ENCODE results near the gene VAC14.
A peak's percentile ranks its signal among the peaks of the same experiment; 100 is the strongest.

VAC14 gene

DNA sequence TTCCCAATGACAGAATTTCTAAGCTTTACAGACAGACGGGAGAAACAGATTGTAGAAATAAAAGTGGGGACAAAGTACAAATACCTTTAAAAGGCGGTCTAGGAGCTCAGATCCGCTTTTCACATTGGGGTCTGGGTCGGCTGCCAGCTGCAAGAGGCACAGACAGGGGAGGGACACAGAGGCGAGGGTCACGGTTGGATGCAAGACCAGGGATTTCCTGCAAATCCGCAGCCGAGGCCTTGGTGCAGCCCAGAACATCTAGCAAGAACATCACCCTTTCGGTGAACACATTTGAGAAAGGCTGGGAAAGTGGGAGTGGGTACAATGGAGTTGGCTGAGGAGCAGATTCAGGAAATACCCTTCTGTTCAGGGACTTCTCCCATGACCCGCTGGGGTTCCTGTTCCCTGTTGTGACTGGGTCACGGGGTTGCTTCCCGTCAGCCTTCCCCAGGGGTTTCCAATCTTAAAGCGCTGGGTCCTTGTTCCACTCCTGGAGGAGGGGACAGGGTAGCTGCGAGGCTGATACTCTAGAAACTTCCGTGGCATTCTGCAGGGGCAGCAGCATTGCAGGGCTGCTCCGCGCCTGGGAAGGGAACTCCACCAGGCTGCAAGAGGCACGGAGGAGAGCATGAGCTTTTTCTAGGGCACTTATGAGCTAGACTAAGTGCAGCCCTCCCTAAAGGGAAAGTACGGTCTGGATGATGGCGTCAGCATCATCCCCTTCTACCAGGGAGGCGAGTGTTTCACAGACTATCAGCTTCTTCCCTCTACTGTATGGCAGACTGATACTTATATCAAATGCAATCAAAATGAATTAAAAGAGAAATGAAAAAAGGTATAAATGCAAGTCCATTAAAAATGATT lies 16.0 kb downstream of the VAC14 start:
- DNase-seq, result peak; percentile 64

DNA sequence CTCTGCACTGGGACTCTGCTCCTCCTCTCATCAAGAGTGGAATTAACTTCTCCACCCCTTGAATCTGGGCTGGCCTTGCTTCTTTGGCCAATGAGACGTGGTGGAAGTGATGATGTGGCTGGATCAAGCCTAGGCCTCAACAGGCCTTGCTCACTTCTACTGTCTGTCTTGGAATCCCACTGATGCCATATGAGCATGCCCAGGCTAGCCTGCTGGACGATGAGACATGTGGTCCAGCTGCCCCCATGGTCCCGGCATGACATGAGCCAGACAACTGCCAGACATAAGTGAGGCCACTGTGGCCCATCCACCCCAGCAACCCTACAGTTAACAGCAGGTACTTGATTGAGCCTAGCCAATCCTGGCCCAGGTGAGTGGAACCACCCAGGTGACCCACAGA lies 18.7 kb downstream of the VAC14 start:
- DNase-seq, result no peak

DNA sequence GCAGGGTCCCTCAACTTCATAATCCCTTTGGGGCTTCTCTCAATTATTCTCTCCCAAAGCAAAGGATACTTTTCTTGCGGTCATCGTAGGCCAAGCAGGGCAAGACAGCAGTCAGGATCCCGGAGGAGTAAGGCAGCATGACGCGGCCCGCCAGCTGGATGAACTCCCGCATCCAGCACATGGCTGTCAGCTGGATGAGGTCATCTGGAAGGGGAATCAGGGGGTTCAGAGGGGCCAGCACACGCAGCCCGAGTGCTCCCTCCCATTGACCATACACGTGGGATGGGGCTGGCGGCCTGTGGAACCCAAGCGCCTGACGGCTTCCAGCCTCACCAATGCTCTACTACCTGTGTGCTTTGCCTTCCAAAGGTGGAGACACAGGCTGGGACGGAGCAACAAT lies 19.2 kb downstream of the VAC14 start:
- no peak for DNase-seq

DNA sequence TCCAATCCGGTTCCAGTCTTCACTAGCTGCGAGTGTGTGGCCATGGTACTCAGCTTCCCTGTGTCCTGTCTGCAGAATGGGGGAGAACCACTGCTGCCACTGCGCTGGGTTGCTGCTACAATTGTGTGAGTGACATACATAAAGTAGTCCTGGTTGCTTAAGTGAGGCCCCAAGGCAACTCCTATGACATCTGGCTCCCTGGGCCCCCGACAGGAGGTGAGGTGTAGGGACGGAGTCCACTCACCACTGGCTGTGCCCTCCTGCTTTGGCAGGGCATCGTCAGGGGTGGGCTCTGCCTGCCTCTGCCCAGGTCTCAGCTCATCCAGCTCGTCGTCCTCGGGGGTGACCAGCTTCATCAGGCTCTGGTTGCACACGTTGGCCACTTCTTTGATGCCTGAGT lies 20.4 kb downstream of the VAC14 start:
- DNase-seq, result no peak

DNA sequence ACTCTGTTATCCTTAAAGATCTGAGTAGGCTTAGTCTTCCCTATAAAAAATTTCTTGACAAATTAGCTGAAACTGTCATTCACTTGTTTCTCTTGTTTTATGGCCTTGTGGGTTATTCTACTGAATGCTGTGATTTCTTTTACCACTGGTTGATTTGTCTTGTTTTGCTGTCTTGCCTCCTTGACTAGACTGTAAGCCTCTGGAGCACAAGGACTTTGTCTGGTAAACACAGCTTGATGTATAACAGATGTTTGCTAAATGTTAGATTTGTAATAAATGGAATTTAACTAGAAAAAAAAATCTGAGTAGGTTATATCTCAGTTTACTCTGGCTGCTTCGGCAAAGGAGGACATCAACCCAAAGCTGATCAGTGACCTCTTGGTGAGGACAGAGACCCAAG lies 21.6 kb downstream of the VAC14 start:
- DNase-seq, result no peak

DNA sequence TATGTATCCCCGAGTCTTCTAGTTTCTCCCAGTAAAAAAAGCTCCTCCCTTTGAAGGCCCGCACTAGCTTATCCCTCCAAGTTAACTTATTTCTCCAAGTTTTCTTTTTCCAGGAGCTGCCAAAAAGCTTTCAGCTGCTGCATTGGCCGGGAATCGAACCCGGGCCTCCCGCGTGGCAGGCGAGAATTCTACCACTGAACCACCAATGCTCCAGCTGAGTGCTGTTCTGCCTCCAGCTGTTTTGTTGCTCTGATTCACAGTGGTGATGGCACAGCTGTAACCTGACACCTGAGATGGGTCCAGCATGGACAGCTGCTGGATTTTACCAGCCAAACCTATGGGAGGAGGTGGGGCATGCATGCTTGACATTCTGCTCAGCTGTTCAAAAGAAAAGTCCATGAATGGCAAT lies 22.1 kb downstream of the VAC14 start:
- DNase-seq, result no peak

DNA sequence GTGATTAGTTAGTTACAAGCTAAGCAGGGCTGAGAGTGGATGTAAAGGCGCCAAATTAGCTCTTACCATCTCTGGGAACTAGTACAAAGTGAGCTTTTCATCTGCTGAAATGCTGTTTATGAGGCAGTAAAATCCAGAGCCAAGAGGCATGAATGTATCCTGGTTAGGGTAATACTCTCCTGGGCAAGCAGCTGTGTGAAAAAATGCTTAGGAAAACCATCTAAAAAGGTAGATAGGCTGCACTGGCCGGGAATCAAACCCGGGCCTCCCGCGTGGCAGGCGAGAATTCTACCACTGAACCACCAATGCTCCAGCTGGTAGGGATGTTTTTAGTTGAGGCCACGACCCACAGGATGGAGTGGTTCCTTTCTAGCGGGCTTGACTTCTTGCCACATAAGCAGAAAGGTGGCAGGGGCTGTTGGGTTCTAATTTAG lies 23.0 kb downstream of the VAC14 start:
- DNase-seq, result no peak

DNA sequence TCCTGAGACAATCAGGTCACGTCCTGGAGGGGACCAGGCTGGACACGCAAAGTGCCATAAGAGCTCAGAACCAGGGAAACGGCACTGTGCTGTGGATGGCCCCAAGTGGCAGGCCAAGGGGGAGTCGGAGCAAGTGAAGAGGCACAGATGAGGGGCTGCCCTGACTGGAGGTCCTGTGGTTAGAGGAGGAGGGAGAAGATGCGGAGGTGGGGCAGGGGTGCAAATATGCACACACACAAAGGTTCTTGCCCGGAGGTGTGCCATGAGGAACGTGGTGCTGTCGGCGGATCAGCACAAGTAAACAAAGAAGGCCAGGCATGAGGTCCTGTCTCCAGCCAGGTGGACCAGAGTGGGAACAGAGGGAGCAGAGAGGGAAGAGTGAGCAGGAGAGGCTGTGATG lies 23.5 kb downstream of the VAC14 start:
- no peak for DNase-seq

DNA sequence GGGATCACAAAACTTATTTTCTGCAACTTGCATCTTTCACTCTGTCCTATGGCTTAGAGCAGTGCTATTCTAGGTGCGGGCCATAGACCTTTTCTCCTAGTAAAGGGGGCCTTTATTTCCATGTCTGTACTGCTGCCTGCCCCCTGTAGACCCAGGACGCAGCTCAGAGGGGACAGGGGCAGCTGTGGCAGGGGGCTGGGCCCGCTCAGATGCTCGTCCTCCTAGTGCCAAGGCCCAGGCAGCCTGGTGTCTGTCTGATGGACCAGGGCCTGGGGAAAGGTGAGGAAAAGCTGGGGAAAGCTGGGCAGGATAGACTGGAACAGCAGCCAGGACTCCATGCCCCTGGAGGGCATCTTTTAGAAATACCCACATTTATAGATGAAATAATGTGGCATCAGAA lies 25.6 kb downstream of the VAC14 start:
- DNase-seq, result no peak

DNA sequence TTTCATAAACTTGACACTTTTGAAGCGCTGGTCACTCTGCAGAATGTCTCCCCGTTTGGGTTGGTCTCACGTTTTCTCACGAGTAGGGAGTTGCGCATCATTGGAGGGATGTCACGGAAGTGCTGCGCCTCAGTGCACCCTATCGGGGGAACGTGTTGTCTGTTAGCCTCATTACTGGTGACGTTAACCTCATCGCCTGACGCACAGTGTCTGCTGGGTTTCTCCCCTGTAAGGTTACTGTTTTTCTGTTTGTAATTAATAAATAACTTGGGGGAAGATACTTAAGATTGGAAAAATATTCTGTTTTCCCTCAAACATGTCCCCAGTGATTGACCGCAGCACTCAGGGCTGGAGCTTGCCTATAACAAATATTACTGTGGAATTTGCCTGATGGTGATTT lies 26.7 kb downstream of the VAC14 start:
- no peak for DNase-seq

DNA sequence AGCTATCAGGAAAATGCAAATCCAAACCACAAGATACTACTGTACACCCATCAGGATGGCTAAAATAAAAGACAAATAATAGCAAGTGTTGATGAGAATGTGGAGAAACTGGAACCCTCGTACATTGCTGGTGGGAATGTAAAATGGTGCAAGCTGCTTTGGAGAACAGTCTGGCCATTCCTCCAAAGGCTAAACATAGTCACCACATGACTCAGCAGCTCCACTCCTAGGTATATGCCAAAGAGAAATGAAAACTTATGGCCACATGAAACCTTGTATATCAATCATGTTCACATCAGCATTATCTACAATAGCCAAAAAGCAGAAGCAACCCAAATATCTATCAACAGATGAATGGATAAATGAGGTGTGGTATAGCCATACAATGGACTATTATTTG lies 28.5 kb downstream of the VAC14 start:
- no peak for DNase-seq

DNA sequence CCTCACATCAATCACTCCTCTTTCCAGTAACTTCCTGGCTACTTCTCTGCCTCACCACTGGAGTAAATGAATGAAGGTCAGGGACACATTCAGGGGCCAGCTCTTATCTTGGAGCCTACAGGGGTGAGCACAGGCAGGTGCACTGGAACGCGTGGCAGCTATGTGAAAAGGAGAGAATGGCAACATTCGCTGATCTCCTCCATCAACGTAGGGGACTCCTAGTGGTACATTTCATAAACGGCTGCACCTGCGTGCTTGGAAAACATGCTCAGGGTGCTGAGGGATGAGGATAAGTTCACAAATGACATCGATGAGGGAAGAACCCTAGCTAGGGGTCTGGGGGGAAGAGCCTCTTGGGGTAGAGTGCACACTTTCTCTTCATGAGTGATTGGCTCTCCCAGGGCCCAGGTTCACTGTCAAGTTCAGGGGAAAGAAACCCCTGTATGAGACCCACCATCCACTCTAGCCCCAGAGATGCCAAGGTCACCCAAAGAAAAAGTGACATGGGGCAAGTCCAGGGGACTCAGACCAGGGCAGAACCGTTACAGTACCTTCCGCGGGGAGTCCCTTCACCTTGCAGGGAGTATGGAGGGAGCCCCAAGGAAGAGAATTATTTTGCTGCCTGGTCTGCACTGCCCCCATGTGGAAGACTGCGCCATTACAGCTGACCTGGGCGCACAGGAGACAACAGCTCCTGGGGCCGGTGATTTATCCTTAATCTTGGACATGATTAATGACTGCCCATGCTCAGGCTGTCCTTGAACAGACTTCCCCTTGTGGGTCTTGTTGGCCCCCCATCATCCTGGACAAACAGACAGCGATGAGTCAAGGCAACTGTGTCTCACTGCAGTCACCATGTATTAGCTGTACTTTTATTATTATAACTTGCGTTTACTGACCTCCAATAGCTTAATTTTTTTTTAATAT lies 30.1 kb downstream of the VAC14 start:
- peak; percentile 17 for DNase-seq

DNA sequence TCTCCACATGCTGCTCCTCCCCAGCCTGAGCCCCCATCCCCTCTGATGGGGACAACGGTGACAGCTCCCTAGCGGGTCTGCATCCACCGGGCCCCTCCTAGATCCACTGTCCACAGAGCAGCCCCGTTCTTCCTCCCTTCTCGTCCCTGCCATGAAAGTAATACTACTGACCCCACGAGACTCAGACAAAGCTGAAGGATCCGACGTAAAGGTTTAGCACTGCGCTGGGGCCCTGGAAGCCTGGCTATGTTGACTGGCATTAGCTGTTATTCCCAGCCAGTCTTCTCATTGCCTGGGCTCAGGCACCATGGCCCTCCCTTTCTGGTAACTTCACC lies 30.7 kb downstream of the VAC14 start:
- DNase-seq, result no peak

DNA sequence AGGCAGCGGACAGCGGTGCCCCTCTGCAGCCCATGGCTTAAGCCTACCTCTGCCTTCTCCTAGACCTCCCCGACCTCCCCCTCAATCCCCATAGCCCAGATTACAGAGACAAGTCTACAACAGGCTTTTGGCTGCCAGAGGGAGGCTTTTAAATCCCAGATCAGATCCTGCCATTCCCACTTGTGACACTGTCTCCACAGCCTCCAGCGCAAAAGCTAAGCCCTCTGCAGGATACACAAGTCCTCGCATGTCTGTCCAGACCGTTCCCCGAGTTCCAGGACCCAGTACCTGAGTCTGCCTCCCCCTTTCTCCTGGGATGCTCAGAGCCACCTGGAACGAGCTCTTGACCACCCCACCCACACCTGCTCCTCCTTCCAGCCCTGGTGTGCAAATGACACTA lies 31.2 kb downstream of the VAC14 start:
- no peak for DNase-seq

DNA sequence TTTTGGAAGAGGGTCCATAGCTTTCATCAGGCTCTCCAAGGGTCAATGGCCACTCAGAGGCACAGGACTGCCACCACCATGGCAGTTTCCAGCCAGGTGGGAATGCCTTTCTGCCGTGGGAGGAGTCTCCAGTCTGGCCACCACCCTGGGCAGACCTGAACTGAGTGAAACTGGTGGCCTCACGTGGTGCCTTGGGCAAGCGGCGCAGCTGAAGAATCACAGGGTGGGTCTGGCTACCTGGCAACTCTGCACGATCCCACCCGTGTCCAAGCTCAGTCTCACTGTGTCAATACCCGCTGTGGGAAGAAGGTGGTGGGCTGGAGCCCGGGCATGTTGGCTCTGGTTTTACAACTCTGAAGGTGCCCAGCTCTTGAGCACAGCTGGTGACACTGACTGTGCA lies 31.8 kb downstream of the VAC14 start:
- DNase-seq, result no peak

DNA sequence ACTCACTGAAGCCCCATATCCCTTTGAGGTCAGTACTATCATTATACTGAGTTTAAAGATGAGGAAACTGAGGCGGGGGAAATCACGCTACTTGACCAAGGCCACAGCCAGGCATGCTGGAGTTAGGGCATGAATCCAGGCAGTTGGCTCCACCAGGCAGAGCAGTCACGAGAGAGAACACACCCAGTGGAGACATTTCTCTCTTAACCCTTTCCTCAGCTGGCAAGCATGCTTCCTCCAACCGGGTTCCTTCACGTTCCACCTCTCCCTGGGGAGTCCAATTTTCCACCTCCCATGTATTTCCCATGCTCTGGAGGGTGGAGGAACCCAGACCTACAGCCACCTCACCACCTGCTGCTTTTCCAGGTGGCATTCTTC lies 32.8 kb downstream of the VAC14 start:
- no peak for DNase-seq

DNA sequence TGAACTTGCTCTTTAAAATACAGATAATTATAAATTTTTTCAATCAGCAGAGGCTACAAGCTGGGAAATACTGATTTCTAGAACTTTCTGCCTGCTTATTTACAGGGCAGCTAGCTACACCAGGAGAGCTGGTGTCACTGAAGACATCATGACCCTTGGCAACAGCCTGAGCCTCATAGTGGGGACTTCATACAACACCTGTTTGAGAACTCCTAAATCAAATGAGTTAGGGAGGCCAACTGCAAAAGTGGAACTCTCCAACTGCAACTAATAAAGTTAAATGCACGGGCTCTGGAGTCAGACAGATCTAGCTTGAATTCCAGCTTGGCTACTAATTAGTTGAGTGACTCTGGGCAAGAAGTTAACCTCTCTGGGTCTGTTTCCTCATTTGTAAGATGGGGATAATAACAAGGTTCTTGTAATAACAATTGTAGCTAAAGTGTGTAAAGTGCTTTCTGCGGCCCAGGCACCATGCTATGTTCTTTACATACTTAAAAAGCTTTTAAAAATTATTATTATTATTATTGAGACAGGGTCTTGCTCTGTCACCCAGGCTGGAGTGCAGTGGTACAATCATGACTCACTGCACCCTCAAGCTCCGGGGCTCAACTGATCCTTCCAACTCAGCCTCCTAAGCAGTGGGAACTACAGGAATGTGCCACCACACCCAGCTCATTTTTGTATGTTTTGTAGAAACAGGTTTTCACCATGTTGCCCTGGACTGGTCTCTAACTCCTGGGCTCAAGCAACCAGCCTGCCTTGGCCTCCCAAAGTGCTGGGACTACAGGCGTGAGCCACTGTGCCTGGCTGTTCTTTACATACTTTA lies 33.4 kb downstream of the VAC14 start:
- no peak for DNase-seq

DNA sequence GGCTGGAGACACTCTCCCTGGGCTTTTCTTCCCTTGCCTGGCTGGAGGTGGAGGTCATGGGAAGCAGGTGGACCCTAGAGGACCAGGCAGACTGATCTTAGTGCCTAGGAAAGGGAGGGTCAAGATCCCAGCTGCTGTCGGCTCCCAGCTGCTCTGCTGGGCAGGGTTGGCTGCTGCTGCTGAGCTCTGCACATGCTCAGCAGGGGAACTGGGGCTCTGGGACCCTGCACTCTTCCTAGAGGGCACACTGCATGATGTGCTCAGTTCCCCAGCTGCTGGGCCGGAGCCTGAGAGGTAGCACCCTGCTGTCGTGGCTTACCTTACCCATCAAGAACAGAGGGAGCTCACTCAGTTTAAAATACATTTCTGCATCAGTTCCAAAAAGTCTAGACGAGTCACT lies 34.3 kb downstream of the VAC14 start:
- DNase-seq, result no peak

DNA sequence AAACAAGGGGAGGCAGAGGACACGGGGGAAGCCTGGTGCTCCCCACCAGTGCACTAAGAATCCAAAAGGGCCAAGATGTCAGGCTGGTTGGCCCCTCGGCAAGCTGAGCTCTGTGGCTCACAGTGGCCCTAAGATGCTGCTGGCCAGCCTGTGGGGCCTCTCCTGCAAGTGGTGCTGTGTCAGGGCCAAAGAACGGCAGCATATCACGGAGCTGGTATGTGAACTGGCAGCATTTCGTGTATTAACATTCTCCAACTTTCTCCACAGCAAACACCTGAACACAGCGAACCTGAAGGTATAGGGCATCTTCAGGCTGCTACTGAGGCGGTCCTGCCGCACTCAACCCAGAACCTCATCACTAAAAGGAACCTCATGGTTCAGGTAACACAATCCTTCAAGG lies 34.8 kb downstream of the VAC14 start:
- DNase-seq, result no peak

DNA sequence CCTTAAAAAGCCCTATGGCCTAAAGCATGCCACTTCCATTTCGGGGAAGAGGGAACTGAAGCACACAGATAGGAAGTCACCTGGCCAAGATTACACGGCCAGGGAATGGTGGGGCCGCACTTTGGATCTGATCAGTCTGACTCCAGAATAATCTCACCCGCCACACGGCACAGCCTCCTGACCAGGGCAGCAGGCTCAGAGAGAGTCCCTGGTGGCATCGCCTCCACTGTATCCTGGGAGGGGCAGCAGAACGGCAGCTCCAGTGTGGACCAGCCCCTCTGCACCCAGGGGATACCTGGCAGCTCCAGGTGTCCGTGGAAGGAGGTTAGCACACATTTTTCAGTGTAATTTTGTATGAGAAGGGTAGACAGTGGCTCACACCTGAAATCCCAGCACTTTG lies 35.5 kb downstream of the VAC14 start:
- no peak for DNase-seq

DNA sequence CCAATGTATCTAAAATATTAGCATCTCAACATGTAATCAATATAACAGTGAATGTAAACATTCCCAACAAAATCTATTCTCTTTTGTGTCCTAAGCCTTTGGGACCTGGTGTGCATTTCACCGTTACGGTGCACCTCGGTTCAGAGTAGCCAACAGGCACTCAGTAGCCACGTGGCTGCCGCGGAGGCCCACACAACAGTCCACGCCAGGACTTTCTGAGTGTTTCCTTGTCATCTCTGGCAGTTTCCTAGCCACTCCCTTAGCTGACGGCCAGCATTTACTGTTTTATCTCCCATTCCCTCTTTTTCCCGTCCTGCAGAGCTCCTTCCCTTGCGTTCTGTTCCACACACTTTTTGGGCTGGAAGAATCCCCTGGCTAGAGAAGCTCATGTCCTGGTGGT lies 36.3 kb downstream of the VAC14 start:
- no peak for DNase-seq

DNA sequence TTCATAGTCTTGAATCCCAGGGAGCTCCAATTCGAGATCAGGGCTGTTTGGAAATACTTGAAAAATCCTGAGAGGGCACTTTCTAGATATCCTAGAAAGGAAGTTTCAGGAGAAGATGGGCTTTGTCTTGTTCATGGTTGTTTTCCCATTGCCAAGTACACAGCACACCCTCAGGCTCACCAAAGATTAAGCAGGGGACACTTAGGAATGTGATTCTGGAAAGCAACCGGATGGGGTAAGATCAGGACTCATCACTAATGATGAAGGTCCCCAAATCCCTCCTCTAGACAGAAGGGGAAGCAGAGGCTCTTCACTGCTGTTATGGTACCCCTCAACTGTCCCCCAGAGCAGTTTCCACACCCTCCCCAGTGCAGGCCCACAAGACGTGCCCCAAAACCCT lies 40.7 kb downstream of the VAC14 start:
- DNase-seq, result no peak

DNA sequence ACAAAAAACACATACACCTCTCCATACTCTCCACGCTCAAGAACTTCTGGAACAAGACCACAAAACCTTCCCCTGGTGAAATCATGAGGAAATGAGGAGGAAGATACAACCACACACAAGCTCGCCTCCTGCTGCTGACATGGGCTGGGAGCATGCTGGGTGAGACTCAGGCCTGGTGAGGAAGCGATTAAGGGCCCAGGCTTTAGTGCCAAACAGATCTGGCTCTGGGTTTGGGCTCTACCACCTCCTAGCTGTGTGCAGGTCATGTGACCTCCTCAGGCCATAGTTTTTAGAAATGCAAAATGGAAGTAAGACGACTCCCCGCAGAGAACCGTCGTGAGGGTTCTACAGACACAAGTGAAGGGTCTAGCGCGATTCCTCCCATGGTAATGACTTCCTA lies 41.3 kb downstream of the VAC14 start:
- no peak for DNase-seq

Measured in inflammatory macrophage treated with lipopolysaccharide for 4 hours (primary cell).